Measurements from ENCODE around the gene HMCN1. TPM values are rescaled to one million over a fixed set of nuclear protein-coding genes. Genes with fewer than 3 reads are reported as not detected.

Gene HMCN1
- total and polyA plus RNA-seq, 2 experiments from 2014 or later, result 1.6 to 8.7 TPM

DNA sequence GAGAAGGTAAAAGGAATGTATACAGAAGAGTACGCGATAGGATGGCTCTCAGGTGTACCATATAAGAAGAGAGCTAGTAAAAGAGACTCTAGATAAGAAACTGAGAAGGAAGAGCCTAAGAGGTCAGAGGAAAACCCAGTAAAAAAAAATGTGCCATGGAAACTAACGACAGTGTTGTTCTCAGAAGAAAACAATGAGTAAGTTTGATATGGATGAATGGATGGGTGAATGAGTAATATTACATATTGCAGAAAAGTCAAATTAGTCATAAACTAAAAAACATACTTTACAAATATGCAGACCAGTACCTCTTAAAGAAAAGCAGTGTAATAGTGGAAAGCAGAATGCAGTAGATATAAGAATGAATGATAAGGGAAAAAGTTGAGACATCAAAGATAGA is 316.2 kb downstream of the HMCN1 start:
- DNase-seq (ENCODE audit: low spot score) (no peak), ATAC-seq (no peak)
- Histone ChIP-seq H3K4me2 (no peak overlapping the region), H3K27ac (ENCODE audit: low read depth) (no peak overlapping the region), H2AFZ (no peak overlapping the region), H3F3A (replicated peaks; ENCODE audit: low read depth) (no peaks in the 10 kb centered on the region), H3K9me2 (ENCODE audit: insufficient read depth) (no peaks in the 10 kb centered on the region), H3K27me3 (ENCODE audit: insufficient read depth) (no peaks in the 10 kb centered on the region), H3K4me1 (ENCODE audit: insufficient read depth) (no peaks in the 10 kb centered on the region), H3K36me3 (ENCODE audit: insufficient read depth) (no peaks in the 10 kb centered on the region), H3K79me2 (replicated peaks; ENCODE audit: insufficient read depth) (no peaks in the 10 kb centered on the region), H4K20me1 (replicated peaks; ENCODE audit: insufficient read depth) (no peaks in the 10 kb centered on the region), H3K4me3 (no peak overlapping the region)
- H3K36me3 Mint-ChIP-seq (ENCODE audit: low read depth), result no peaks in the 10 kb centered on the region
- no peaks in the 10 kb centered on the region for H3K27me3 Mint-ChIP-seq (ENCODE audit: insufficient read depth, low read depth, poor library complexity)
- H3K4me1 Mint-ChIP-seq, result no peaks in the 10 kb centered on the region
- H3K4me3 Mint-ChIP-seq, result no peak overlapping the region
- no peak overlapping the region for H3K27ac Mint-ChIP-seq
- no peaks in the 10 kb centered on the region for H3K9me3 Mint-ChIP-seq
- TF ChIP-seq, protein P1, sequence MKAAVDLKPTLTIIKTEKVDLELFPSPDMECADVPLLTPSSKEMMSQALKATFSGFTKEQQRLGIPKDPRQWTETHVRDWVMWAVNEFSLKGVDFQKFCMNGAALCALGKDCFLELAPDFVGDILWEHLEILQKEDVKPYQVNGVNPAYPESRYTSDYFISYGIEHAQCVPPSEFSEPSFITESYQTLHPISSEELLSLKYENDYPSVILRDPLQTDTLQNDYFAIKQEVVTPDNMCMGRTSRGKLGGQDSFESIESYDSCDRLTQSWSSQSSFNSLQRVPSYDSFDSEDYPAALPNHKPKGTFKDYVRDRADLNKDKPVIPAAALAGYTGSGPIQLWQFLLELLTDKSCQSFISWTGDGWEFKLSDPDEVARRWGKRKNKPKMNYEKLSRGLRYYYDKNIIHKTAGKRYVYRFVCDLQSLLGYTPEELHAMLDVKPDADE (IDR thresholded peaks at IDR 0.05), result no peak
- TF ChIP-seq EZH2 (IDR thresholded peaks at IDR 0.05; ENCODE audit: low read depth, unreplicated experiment) (no peak), EZH2phosphoT487 (IDR thresholded peaks at IDR 0.05; ENCODE audit: unreplicated experiment) (no peak), STAT1 (IDR thresholded peaks at IDR 0.05; ENCODE audit: unreplicated experiment) (no peak), ZNF114 (CRISPR knock-in tag; IDR thresholded peaks at IDR 0.05) (no peak), ZNF331 (CRISPR knock-in tag; IDR thresholded peaks at IDR 0.05; ENCODE audit: low read depth) (no peak), POLR2AphosphoS5 (IDR thresholded peaks at IDR 0.05; ENCODE audit: low read depth) (no peak), JUNB (IDR thresholded peaks at IDR 0.05; ENCODE audit: unreplicated experiment) (no peak), NANOG (IDR thresholded peaks at IDR 0.05; ENCODE audit: borderline replicate concordance) (no peak), CREB1 (CRISPR knock-in tag; IDR thresholded peaks at IDR 0.05; ENCODE audit: low read depth) (no peak)
- TF ChIP-seq, protein P2, sequence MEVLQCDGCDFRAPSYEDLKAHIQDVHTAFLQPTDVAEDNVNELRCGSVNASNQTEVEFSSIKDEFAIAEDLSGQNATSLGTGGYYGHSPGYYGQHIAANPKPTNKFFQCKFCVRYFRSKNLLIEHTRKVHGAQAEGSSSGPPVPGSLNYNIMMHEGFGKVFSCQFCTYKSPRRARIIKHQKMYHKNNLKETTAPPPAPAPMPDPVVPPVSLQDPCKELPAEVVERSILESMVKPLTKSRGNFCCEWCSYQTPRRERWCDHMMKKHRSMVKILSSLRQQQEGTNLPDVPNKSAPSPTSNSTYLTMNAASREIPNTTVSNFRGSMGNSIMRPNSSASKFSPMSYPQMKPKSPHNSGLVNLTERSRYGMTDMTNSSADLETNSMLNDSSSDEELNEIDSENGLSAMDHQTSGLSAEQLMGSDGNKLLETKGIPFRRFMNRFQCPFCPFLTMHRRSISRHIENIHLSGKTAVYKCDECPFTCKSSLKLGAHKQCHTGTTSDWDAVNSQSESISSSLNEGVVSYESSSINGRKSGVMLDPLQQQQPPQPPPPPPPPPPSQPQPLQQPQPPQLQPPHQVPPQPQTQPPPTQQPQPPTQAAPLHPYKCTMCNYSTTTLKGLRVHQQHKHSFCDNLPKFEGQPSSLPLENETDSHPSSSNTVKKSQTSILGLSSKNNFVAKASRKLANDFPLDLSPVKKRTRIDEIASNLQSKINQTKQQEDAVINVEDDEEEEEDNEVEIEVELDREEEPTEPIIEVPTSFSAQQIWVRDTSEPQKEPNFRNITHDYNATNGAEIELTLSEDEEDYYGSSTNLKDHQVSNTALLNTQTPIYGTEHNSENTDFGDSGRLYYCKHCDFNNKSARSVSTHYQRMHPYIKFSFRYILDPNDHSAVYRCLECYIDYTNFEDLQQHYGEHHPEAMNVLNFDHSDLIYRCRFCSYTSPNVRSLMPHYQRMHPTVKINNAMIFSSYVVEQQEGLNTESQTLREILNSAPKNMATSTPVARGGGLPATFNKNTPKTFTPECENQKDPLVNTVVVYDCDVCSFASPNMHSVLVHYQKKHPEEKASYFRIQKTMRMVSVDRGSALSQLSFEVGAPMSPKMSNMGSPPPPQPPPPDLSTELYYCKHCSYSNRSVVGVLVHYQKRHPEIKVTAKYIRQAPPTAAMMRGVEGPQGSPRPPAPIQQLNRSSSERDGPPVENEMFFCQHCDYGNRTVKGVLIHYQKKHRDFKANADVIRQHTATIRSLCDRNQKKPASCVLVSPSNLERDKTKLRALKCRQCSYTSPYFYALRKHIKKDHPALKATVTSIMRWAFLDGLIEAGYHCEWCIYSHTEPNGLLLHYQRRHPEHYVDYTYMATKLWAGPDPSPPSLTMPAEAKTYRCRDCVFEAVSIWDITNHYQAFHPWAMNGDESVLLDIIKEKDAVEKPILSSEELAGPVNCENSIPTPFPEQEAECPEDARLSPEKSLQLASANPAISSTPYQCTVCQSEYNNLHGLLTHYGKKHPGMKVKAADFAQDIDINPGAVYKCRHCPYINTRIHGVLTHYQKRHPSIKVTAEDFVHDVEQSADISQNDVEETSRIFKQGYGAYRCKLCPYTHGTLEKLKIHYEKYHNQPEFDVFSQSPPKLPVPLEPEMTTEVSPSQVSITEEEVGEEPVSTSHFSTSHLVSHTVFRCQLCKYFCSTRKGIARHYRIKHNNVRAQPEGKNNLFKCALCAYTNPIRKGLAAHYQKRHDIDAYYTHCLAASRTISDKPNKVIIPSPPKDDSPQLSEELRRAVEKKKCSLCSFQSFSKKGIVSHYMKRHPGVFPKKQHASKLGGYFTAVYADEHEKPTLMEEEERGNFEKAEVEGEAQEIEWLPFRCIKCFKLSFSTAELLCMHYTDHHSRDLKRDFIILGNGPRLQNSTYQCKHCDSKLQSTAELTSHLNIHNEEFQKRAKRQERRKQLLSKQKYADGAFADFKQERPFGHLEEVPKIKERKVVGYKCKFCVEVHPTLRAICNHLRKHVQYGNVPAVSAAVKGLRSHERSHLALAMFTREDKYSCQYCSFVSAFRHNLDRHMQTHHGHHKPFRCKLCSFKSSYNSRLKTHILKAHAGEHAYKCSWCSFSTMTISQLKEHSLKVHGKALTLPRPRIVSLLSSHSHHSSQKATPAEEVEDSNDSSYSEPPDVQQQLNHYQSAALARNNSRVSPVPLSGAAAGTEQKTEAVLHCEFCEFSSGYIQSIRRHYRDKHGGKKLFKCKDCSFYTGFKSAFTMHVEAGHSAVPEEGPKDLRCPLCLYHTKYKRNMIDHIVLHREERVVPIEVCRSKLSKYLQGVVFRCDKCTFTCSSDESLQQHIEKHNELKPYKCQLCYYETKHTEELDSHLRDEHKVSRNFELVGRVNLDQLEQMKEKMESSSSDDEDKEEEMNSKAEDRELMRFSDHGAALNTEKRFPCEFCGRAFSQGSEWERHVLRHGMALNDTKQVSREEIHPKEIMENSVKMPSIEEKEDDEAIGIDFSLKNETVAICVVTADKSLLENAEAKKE (CRISPR knock-in tag; IDR thresholded peaks at IDR 0.05), result no peak
- TF ChIP-seq, protein P3, sequence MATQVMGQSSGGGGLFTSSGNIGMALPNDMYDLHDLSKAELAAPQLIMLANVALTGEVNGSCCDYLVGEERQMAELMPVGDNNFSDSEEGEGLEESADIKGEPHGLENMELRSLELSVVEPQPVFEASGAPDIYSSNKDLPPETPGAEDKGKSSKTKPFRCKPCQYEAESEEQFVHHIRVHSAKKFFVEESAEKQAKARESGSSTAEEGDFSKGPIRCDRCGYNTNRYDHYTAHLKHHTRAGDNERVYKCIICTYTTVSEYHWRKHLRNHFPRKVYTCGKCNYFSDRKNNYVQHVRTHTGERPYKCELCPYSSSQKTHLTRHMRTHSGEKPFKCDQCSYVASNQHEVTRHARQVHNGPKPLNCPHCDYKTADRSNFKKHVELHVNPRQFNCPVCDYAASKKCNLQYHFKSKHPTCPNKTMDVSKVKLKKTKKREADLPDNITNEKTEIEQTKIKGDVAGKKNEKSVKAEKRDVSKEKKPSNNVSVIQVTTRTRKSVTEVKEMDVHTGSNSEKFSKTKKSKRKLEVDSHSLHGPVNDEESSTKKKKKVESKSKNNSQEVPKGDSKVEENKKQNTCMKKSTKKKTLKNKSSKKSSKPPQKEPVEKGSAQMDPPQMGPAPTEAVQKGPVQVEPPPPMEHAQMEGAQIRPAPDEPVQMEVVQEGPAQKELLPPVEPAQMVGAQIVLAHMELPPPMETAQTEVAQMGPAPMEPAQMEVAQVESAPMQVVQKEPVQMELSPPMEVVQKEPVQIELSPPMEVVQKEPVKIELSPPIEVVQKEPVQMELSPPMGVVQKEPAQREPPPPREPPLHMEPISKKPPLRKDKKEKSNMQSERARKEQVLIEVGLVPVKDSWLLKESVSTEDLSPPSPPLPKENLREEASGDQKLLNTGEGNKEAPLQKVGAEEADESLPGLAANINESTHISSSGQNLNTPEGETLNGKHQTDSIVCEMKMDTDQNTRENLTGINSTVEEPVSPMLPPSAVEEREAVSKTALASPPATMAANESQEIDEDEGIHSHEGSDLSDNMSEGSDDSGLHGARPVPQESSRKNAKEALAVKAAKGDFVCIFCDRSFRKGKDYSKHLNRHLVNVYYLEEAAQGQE (IDR thresholded peaks at IDR 0.05; ENCODE audit: unreplicated experiment), result no peak
- TF ChIP-seq, protein P4, sequence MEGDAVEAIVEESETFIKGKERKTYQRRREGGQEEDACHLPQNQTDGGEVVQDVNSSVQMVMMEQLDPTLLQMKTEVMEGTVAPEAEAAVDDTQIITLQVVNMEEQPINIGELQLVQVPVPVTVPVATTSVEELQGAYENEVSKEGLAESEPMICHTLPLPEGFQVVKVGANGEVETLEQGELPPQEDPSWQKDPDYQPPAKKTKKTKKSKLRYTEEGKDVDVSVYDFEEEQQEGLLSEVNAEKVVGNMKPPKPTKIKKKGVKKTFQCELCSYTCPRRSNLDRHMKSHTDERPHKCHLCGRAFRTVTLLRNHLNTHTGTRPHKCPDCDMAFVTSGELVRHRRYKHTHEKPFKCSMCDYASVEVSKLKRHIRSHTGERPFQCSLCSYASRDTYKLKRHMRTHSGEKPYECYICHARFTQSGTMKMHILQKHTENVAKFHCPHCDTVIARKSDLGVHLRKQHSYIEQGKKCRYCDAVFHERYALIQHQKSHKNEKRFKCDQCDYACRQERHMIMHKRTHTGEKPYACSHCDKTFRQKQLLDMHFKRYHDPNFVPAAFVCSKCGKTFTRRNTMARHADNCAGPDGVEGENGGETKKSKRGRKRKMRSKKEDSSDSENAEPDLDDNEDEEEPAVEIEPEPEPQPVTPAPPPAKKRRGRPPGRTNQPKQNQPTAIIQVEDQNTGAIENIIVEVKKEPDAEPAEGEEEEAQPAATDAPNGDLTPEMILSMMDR (conservative IDR thresholded peaks at IDR 0.05; ENCODE audit: low read depth in 2 of 2), result no peak
